LNCAP (cell line): ENCODE data around the gene F10.

Experiments used
- TF ChIP-seq, protein P1 (sequence below): fragments of 450-650 bp; IDR thresholded peaks from 2 replicates; pipeline ENCODE4 v1.5.1; 2017; ENCODE audit warnings: mild to moderate bottlenecking

Gene F10

DNA sequence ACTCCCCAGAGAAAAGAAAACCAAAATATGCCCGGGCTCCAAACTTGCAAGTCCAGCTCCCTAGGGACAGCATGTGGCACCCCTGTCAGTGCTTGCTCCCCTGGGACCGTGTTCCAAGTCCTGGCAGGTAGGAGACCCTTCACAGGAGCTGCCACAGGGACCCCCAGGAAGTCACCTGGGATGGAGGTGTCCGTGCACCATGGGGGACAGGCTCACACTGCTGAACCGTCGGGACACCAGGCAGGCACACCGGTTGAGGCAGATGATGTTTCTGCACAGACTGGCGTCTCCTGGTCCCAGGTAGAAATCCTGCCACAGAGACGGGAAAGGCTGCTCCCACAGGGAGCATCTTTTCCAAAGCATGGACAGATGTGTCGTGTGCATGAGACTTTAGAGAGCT is 24.2 kb downstream of the F10 start:
- TF ChIP-seq, protein P1, sequence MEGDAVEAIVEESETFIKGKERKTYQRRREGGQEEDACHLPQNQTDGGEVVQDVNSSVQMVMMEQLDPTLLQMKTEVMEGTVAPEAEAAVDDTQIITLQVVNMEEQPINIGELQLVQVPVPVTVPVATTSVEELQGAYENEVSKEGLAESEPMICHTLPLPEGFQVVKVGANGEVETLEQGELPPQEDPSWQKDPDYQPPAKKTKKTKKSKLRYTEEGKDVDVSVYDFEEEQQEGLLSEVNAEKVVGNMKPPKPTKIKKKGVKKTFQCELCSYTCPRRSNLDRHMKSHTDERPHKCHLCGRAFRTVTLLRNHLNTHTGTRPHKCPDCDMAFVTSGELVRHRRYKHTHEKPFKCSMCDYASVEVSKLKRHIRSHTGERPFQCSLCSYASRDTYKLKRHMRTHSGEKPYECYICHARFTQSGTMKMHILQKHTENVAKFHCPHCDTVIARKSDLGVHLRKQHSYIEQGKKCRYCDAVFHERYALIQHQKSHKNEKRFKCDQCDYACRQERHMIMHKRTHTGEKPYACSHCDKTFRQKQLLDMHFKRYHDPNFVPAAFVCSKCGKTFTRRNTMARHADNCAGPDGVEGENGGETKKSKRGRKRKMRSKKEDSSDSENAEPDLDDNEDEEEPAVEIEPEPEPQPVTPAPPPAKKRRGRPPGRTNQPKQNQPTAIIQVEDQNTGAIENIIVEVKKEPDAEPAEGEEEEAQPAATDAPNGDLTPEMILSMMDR, result no peak

DNA sequence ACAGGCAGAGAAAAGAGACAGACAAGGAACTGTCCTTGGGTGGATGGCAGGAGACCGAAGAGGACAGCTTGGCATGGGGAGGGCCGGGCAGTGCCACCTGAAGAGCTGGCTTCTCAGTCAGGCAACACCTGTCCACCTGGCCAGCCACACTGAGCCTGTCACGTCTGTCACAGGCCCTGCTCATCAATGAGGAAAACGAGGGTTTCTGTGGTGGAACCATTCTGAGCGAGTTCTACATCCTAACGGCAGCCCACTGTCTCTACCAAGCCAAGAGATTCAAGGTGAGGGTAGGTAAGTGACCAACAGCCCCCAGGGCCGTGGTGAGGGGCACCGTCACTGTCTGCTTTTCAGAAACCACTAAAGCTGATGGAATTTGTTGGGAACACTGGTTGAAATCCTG is 24.6 kb downstream of the F10 start:
- TF ChIP-seq, protein P1, result no peak

DNA sequence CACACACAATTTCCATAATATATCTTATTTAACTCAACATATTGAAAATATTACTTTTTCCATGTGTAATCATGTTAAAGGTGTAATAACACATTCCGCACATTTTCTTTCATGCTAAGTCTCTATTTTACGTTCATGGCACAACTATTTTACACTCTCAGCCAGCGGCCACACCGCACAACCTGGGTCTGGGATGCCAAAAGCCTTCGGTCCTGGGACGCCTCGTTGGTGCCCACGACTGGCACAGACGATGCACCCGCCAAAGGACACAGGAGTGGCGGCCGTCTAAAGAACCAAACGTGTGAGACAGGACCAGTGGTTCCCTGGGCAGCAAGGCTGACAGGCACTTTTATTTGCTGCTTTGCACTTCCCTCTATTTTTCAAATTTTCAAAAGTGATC is 25.8 kb downstream of the F10 start:
- TF ChIP-seq, protein P1, result no peak

DNA sequence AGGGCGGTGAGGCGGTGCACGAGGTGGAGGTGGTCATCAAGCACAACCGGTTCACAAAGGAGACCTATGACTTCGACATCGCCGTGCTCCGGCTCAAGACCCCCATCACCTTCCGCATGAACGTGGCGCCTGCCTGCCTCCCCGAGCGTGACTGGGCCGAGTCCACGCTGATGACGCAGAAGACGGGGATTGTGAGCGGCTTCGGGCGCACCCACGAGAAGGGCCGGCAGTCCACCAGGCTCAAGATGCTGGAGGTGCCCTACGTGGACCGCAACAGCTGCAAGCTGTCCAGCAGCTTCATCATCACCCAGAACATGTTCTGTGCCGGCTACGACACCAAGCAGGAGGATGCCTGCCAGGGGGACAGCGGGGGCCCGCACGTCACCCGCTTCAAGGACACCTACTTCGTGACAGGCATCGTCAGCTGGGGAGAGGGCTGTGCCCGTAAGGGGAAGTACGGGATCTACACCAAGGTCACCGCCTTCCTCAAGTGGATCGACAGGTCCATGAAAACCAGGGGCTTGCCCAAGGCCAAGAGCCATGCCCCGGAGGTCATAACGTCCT is 26.4 kb downstream of the F10 start:
- TF ChIP-seq, protein P1, result no peak

DNA sequence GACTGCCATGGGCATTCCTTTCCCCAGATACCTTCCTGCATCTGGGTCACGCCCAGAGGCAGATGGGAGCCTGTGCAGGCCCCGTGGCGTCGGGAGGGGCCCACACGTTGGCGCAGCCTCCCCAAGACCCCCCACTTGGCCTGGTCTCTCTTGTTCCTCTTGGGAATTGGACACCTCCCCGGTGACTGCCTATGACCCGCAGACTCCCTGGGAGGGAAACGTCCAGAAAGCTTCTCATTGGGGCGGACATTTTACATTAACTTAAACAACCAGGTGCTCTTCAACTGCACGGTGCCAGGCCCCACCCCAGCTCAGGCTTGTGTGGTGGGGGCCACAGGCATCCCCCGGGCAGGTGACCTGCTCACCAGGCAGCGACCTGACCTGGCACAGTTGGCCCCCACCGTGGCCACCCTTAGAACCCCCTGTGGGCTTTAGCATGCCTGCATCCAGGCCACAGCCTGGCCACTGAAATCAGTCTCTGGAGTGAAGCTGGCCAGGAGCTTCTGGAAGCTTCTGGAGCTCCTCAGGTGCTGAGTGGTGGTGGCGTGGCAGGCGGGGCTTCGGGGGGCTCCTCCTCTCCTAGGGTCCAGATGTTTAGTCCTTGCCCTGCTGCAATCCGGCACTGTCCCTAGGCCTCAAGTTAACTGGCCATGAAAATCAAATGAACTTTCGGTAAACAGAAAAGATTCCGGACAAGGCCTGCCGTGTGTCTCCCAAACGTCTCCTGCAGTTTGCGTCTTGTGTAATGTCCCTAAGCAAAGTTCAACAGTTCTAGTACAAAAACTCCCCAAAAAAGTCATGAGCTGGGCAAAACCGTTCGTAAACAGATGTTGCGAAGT is 27.3 kb downstream of the F10 start:
- TF ChIP-seq, protein P1, result no peak

DNA sequence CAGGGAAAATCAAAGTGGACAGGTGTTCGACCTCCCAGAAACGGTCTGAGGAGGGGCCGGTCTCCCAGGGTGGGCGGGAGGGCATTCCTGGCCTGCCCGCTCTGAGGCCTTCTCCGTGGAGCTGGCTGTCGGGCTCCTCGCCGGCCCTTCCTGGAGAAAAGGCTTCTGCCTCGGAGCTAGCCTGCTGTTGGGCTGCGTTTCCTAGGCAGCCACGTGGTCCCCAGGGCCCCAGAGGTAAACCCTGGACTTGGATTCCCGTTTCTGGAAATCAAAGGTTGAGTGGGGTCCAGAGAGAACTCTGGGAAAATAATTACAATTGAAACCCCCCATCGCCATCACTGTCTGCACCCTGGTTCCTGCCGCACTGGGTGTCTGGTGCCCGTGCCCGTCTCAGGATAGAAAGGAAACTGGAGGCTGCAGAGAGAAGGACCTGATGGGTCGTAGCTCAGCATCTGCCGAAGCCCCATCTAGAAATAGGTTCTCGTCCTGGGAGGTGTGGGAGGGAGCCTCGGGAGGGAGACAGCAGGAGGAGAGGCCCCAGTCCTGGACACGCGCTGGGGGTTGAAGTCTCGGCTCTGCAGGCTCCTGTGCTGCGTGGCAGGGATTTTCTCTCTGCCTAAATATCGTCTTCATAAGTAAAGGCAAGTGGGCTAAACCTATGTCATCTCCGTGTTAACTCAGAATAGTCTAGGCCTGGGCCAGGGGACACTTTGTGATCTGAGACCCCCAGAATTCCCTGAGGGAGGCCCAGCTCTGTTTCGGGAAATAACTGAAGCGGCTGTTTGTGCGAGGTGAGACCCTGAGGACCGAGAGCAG is 28.2 kb downstream of the F10 start:
- TF ChIP-seq, protein P1, result no peak

DNA sequence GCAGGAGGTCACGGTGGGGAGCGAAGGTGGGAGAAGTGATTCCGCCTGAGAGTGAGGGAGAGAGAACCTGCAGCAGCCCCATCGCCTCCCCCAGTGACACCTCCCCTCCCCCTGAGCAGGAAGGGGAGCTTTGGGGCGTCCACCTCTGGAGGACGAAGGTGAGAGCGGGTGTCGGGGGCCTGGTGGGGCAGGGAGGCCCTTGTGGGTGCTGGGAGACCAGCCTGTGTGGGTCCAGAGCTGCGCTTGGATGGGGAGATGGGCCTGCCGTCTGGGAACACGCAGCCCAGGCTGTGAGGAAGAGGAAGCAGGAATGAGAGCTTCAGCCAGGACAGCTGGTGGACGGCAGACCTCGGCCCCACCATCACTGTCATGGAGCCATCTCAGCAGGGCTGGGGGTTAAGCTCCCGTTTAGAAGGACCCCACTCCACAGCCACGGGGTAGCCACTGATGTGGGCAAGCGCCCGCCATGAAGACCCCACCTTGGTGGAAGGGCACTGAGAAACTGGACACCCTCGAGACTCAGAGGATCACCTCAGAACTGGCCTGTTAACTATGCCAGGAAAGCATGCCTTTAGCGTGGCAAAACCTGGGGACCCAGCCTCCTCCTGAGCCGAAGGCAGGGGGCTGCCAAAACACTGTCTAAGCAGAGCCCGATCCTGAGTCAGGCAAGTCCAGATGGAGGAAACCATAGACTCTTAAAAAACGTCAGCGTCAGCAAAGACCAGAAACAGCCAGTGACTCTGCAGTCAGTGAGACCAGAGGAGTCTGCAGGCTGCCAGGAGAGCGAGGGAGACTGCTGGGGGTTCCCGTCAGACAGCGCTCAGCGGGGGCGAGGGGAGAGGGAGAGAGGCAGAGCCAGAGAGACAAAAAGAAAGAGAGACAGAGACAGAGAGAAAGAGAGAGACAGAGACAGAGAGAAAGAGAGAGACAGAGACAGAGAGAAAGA is 29.4 kb downstream of the F10 start:
- TF ChIP-seq, protein P1, result no peak
